Esophagus squamous epithelium (tissue), 4 donors: ENCODE data around the gene GATA5.

Experiments
- CTCF ChIP-seq, 6 experiments: fragments of 450-650 bp in 4 of 6; fragments of 200-600 bp in 2 of 6; sonication (generic) in 2 of 6; IDR thresholded peaks; one replicate each; pipeline ENCODE4 v1.5.1; 2016 to 2019; ENCODE audit warnings: antibody characterized with exemption in 6 of 6, mild to moderate bottlenecking in 4 of 6, moderate library complexity in 4 of 6
- POLR2A ChIP-seq, 4 donors: fragments of 450-650 bp; IDR thresholded peaks; one replicate each; pipeline ENCODE4 v1.6.1; 2017; ENCODE audit warnings: antibody characterized with exemption in 4 of 4, mild to moderate bottlenecking in 4 of 4, moderate library complexity in 3 of 4

DNA sequence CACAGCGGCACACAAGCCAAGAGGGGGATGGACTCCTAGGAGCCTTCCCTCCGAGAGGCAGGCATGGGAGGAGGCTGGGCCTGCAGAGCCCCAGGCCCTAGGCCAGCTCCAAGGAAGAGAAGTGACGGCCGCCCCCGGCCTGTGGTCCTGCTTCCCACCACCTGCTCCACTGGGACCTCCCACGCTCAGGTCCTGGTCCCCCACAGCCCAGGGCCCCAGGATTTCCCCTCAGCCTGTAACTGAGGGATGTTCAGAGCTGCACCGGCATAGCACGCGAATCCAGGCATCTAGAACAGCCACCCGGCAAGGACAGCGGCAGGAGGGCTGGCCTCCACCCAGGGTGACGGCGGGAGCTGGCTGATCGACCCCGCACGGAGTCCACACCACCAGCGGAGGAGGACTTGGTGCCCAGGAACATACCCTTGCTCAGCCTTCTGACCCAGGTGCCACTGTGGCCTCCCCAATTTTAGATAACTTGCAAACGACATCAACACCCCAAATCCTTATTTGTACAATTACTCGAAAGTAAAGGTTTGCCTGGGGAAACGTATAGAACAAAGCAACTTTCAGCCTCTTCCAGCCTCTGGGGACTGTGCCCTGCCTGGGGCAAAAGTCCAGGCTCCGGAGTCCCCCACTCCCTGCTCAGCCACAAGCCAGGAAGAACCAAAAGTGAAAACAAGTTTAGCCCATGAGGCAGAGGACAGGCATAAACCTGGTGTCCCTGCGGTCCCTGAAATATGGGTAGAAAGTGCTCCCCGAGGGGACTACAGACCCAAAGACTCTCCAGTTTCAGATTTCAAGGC is 3.5 kb downstream of the GATA5 start:
- TF ChIP-seq POLR2A (IDR thresholded peaks at IDR 0.05) (no peak), CTCF (IDR thresholded peaks at IDR 0.05) (no peak)
